HG03354 (cell line): ENCODE measurements around the gene GAS2L3.
"Not testable (repeated sequence)": the region's sequence is repeated elsewhere in the genome, so short reads cannot be mapped to it uniquely, and the experiment has no call there.

Experiments used
- ATAC-seq: cut with Tn5 transposase; IDR thresholded peaks from one replicate; pipeline ENCODE4 v1.9.1; 2021; ENCODE audit warnings: mild to moderate bottlenecking; ENCODE audit not compliant: unreplicated experiment, poor library complexity, severe bottlenecking

GAS2L3 gene

DNA sequence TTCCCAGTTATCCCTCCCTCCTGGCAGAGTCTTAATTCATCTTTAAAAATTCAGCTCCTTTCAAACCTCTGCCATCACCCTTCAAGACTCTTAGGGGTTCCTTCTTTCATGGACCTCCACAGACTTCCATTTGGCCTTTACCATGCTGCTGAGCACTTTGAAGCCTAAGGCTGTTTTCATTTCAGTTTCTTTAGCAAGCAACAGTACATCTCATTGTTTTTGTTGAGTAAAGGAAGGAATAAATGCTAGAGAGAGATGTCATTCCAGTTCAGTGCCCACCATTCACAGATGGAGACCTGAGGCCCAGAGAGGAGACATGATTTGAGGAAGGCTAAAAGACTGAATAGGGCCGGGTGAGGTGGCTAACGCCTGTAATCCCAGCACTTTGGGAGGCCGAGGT, 1.3 kb upstream of the GAS2L3 start:
- ATAC-seq: no peak

GRCh38 chr12:100574187-100575074, 947 bp downstream of the GAS2L3 start:
- ATAC-seq: peak; percentile 12

DNA sequence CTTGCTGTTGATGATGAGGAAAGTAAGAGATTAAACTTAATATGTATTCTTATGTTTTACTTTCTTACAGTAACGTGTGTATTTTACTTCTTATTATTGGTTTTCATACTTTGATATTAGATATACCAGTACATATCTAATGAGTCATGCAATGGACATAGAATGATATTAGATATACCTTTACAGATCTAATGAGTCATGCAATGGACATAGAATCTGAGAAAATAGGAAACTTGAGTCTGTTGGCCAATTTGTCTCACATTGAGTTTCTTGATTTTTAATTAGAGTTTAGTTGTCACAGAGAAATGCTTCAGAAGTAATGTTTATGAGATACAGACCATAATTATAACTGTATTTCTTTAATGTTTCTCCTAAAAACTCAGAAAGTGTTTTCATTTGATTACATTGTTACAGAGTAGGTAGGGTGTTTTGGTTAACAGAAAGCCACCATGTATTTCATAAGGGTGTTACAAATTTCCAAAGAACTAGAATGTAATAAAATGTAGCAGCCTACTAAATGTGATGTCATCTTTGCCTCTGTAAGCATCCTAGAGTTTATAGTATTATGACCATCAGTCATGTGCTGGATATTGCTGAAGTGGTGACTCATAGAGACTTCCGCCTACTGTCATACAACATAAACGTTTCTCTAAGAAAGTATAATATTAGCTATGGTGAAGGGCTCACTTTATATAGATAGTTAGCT, 3.0 kb downstream of the GAS2L3 start:
- ATAC-seq: no peak

DNA sequence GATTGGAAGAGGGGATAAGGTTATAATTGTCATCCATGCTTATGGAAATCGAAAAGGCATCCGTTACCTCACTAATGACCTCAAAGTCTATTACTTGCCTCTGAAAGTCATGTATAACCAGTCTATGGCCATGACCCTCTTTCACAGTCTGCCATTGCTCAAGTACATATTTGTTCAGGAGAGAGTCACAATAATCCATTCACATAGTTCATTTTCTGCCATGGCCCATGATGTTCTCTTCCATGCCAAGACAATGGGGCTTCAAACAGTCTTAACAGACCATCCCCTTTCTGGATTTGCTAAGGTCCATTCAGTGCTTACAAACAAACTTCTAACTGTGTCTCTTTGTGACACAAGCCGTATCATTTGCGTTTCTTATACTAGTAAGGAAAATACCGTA, 5.4 kb downstream of the GAS2L3 start:
- no peak for ATAC-seq

GRCh38 chr12:100579844-100580243, 6.4 kb downstream of the GAS2L3 start:
- no peak for ATAC-seq

DNA sequence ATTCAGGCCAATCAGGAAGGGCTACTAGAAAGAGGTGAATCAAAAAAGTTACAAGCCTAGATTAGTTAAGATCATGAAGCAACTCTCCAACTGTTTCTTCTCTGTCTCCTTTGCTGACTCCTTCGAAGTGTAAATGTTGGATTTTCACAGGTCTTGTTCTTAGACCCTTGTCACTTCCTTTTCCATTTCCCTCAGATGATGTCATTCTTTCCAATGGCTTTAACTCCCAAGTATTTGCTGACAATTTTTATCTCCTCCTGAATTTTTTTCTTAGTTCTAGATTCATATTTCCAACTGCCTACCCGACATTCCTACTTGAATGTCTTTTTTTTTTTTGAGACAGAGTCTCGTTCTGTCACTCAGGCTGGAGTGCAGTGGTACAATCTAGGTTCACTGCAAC, 10.8 kb downstream of the GAS2L3 start:
- ATAC-seq: no peak

GRCh38 chr12:100591979-100592378, 18.5 kb downstream of the GAS2L3 start:
- ATAC-seq: no peak

GRCh38 chr12:100593490-100593889, 20.0 kb downstream of the GAS2L3 start:
- ATAC-seq: no peak

- ATAC-seq: no peak
Observed at GRCh38 chr12:100601626-100602025, 28.1 kb downstream of the GAS2L3 start.

GRCh38 chr12:100602997-100603396, 29.5 kb downstream of the GAS2L3 start:
- not testable (repeated sequence) for ATAC-seq

GRCh38 chr12:100608776-100609175, 35.3 kb downstream of the GAS2L3 start:
- ATAC-seq: no peak

- ATAC-seq: no peak
Observed at GRCh38 chr12:100610666-100611430, 37.4 kb downstream of the GAS2L3 start.

DNA sequence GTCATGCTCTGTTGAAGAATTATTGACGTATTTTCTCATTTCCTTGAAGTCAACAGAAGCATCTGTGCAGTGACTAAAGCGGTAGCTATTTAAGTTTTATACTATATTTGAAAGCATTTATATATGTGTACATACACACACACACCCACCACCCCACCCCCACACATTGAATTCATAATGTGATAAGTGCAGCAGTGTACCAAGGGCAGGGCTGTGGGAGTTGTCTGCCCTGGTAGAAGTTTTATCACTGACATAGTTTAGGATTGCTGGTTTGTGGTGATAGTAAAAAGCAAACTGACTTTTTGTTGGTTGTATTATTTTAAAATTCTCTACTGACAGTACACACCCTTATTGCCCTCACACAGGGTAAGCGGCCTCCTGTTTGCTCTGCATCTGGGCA, 39.1 kb downstream of the GAS2L3 start:
- ATAC-seq: no peak

DNA sequence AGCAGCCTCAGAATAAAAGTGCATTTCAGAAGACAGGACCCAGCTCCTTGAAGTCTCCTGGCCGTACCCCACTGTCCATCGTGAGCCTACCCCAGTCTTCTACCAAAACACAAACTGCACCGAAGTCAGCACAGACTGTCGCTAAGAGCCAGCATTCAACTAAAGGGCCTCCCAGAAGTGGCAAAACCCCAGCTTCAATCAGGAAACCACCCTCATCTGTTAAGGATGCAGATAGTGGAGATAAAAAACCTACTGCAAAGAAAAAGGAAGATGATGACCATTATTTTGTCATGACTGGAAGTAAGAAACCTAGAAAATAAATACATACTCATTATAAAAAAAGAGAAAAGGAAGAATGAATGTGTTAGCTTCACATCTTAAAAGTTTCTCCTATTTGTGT, 51.1 kb downstream of the GAS2L3 start:
- ATAC-seq: no peak

- no peak for ATAC-seq
Observed at GRCh38 chr12:100632445-100632892, 59.0 kb downstream of the GAS2L3 start.

DNA sequence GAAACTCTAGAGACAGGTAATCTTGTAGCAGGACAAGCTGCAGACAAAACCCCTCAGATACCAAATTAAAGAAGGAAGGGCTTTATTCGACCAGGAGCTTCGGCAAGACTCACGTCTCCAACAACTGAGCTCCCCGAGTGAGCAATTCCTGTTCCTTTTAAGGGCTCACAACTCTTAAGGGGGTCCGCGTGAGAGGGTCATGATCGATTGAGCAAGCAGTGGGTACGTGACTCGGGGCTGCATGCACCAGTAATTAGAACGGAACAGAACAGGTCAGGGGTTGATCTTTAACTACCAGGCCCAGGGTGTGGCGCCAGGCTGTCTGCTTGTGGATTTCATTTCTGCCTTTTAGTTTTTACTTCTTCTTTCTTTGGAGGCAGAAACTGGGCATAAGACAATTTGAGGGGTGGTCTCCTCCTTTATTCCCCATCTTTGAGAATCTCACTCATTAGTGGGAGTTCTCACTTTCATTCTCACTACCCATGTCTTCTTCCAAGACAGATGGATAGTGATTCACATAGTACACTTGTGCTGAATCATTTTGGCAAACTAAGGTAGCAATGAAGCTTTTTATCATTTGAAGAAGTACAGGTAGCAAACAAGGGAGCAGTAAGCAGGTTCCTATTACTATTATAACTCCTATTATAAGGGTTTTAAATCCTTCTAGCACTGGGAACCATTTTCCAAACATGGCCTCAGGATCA, 59.8 kb downstream of the GAS2L3 start:
- not testable (repeated sequence) for ATAC-seq

GRCh38 chr12:100643246-100643645, 69.8 kb downstream of the GAS2L3 start:
- ATAC-seq: no peak

DNA sequence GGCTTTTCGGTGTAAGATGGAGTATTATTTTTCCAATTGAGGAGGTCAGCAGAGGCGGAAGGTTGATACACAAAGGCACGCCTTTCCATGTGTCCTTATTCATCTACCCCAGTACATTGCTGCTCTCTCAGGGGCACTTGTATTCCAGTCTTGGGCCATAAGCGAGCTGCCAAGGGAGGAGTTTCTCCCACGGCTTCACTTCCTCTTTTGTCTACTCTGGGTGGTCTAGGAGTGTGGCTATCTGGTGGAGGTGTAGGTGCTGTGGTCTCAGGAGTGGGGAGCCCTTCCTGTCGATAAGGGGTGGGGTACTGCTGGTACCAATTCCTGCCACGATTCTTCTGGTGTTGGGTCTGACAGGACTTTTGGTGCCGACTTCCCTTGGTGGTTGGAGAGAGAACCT, 73.4 kb downstream of the GAS2L3 start:
- ATAC-seq: no peak

- ATAC-seq: no peak
Observed at GRCh38 chr12:100651108-100651507, 77.6 kb downstream of the GAS2L3 start.

- no peak for ATAC-seq
Observed at GRCh38 chr12:100651694-100652093, 78.2 kb downstream of the GAS2L3 start.
